K562 (cell line): ENCODE measurements around the gene ZNF146. TPM values are rescaled to one million over a fixed set of nuclear protein-coding genes. Genes with fewer than 3 reads are reported as not detected.

ENCODE experiments used
- ATAC-seq: fragments of 200-7000 bp; cut with Tn5 transposase; 3 replicates; pipeline ENCODE4 v1.9.1; 2020; ENCODE audit warnings: moderate library complexity
- BruUV-seq: library from RNA; stranded (reverse); fragments of 400-500 nt; replicated peaks from 2 replicates; lab custom pipeline; 2021; lab: Mats Ljungman, UMichigan
- CTCF ChIA-PET: fragments of 300-600 bp; formaldehyde crosslinking; extraction: SDS; loops from one replicate; lab custom pipeline; 2021; ENCODE audit warnings: low intra/inter-chr PET ratio; lab: Yijun Ruan, JAX
- POLR2A ChIA-PET: fragments of 300-600, 350-650 bp; sonication (Branson Sonifier 250); formaldehyde crosslinking; extraction: SDS; loops from one replicate; lab custom pipeline; 2021; ENCODE audit warnings: antibody characterized with exemption, inconsistent platforms; lab: Yijun Ruan, JAX
- DNase-seq, 4 experiments: peaks; one replicate each; pipeline versions ENCODE4 v3.0.0 to v3.0.0-alpha.2; 2011 to 2018; ENCODE audit warnings: low spot score in 3 of 4, mixed read lengths in 3 of 4; ENCODE audit errors: extremely low read depth in 1 of 4
- FAIRE-seq: peaks from 2 replicates; lab custom pipeline; 2011; peaks lifted over from hg19 to GRCh38; lab: Jason Lieb, UNC
- H2AFZ ChIP-seq: 2 replicates; pipeline ENCODE4 v1.6.0; 2011; ENCODE audit warnings: low read depth, low read length, control low read depth, inconsistent platforms
- H3K27ac ChIP-seq: fragments of 200-600 bp; 3 replicates; pipeline ENCODE4 v1.8.0; 2011; ENCODE audit warnings: low read depth, mild to moderate bottlenecking, control low read depth, inconsistent platforms, low read length, moderate library complexity, mixed read lengths; ENCODE audit errors: extremely low read depth
- H3K27me3 ChIP-seq, 2 experiments: fragments of 300-600 bp in 1 of 2; 2 replicates in 1 of 2; 3 replicates in 1 of 2; pipeline versions ENCODE4 v1.6.0 to v1.8.0; 2011; ENCODE audit warnings: inconsistent platforms in 2 of 2, low read length in 2 of 2, mild to moderate bottlenecking in 1 of 2, mixed read lengths in 1 of 2, moderate library complexity in 1 of 2; ENCODE audit not compliant: control insufficient read depth in 2 of 2, insufficient read depth in 2 of 2
- H3K36me3 ChIP-seq: fragments of 300-600 bp; 3 replicates; pipeline ENCODE4 v1.8.0; 2011; ENCODE audit warnings: mild to moderate bottlenecking, low read length, inconsistent platforms; ENCODE audit not compliant: control insufficient read depth, insufficient read depth
- H3K4me1 ChIP-seq, 2 experiments: fragments of 200-600 bp in 1 of 2; replicated peaks in 1 of 2; 2 replicates in 1 of 2; 3 replicates in 1 of 2; pipeline versions ENCODE4 v1.5.1 to v1.8.0; 2011; ENCODE audit warnings: inconsistent platforms in 2 of 2, low read length in 2 of 2, mild to moderate bottlenecking in 1 of 2, mixed read lengths in 1 of 2, moderate library complexity in 1 of 2; ENCODE audit not compliant: control insufficient read depth in 2 of 2, insufficient read depth in 2 of 2
- H3K4me2 ChIP-seq: 2 replicates; pipeline ENCODE4 v1.6.1; 2011; ENCODE audit warnings: low read length, control low read depth, inconsistent platforms, mixed read lengths; ENCODE audit not compliant: insufficient read depth
- H3K4me3 ChIP-seq: fragments of 200-600 bp; sonication (generic), shearing (Covaris generic); 2 replicates; pipeline ENCODE4 v1.5.1; 2016; ENCODE audit warnings: control low read depth, inconsistent platforms
- H3K79me2 ChIP-seq: fragments of 200-600 bp; 3 replicates; pipeline ENCODE4 v1.8.0; 2011; ENCODE audit warnings: low read length, inconsistent platforms; ENCODE audit not compliant: control insufficient read depth, insufficient read depth
- H3K9ac ChIP-seq, 2 experiments: 2 replicates each; pipeline versions ENCODE4 v1.6.0 to v1.6.1; 2011; ENCODE audit warnings: low read depth in 2 of 2, low read length in 2 of 2, control low read depth in 1 of 2, inconsistent platforms in 1 of 2, mild to moderate bottlenecking in 1 of 2, mixed read lengths in 1 of 2; ENCODE audit not compliant: insufficient read depth in 1 of 2
- H3K9me1 ChIP-seq: one replicate; pipeline ENCODE4 v1.6.0; 2011; ENCODE audit warnings: inconsistent platforms, mild to moderate bottlenecking, low read length, moderate library complexity; ENCODE audit not compliant: control insufficient read depth, insufficient read depth
- H3K9me3 ChIP-seq: replicated peaks from 2 replicates; pipeline ENCODE4 v1.5.1; 2011; ENCODE audit warnings: low read depth, low read length, inconsistent platforms; ENCODE audit not compliant: control insufficient read depth, insufficient read depth
- H4K20me1 ChIP-seq: replicated peaks from 2 replicates; pipeline ENCODE4 v1.6.1; 2011; ENCODE audit warnings: low read length, inconsistent platforms, mixed read lengths; ENCODE audit not compliant: control insufficient read depth, insufficient read depth
- ARID3A ChIP-seq: IDR thresholded peaks from 2 replicates; pipeline ENCODE4 v1.6.1; 2012; ENCODE audit warnings: low read depth, low read length, improper control_type of control experiment, borderline replicate concordance
- CREB3 ChIP-seq: fragments of 450-650 bp; conservative IDR thresholded peaks from 2 replicates; pipeline ENCODE4 v1.6.1; 2016; ENCODE audit warnings: missing genetic modification characterization, low read depth, mild to moderate bottlenecking, missing compliant biosample characterization, moderate library complexity
- E2F3 ChIP-seq: fragments of 250-450 bp; sonication (Bioruptor Pico); IDR thresholded peaks from 2 replicates; pipeline ENCODE4 v1.4.0; 2020; ENCODE audit warnings: mild to moderate bottlenecking
- ETV6 ChIP-seq, 3 experiments: fragments of 150-350 bp in 1 of 3; sonication (generic) in 1 of 3; formaldehyde crosslinking in 1 of 3; IDR thresholded peaks; 2 replicates each; pipeline versions ENCODE4 v1.6.1 to v1.8.0; 2014 to 2022; ENCODE audit warnings: borderline replicate concordance in 2 of 3, low read depth in 2 of 3, antibody characterized with exemption in 1 of 3, low read length in 1 of 3, mild to moderate bottlenecking in 1 of 3, missing genetic modification reagents in 1 of 3
- MYC ChIP-seq, 2 experiments: fragments of 250-450 bp in 1 of 2; sonication (Bioruptor Pico) in 1 of 2; IDR thresholded peaks; 2 replicates each; pipeline versions ENCODE4 v1.5.1 to v1.6.1; 2012 to 2021; ENCODE audit warnings: low read depth in 2 of 2, borderline replicate concordance in 1 of 2, improper control_type of control experiment in 1 of 2, low read length in 1 of 2, mild to moderate bottlenecking in 1 of 2, moderate library complexity in 1 of 2
- SNRNP70 ChIP-seq: fragments of 200-400 bp; formaldehyde crosslinking; optimal IDR thresholded peaks from 2 replicates; pipeline ENCODE3; 2017; ENCODE audit warnings: low read depth, low read length
- TFE3 ChIP-seq: fragments of 450-650 bp; formaldehyde crosslinking; IDR thresholded peaks from 2 replicates; pipeline ENCODE4 v1.4.0; 2020; ENCODE audit warnings: mild to moderate bottlenecking, mixed read lengths
- ZNF212 ChIP-seq: fragments of 450-650 bp; formaldehyde crosslinking; IDR thresholded peaks from 2 replicates; pipeline ENCODE4 v1.4.0; 2020; ENCODE audit warnings: mild to moderate bottlenecking
- ZNF274 ChIP-seq: IDR thresholded peaks from 2 replicates; pipeline ENCODE4 v1.6.1; 2011; ENCODE audit warnings: low read depth, mild to moderate bottlenecking, low read length, moderate library complexity, borderline replicate concordance
- ZNF408 ChIP-seq: fragments of 250-450 bp; sonication (Bioruptor Pico); IDR thresholded peaks from 2 replicates; pipeline ENCODE4 v1.4.0; 2020; ENCODE audit warnings: low read depth, mild to moderate bottlenecking, moderate library complexity
- ZNF449 ChIP-seq: fragments of 250-450 bp; sonication (Bioruptor Pico); IDR thresholded peaks from 2 replicates; pipeline ENCODE4 v1.8.0; 2022; ENCODE audit warnings: moderate library complexity, mild to moderate bottlenecking, inconsistent platforms
- ZNF668 ChIP-seq: fragments of 250-450 bp; sonication (Bioruptor Pico); IDR thresholded peaks from 2 replicates; pipeline ENCODE4 v1.8.0; 2022; ENCODE audit warnings: mild to moderate bottlenecking, inconsistent platforms
- ZNF707 ChIP-seq: fragments of 250-450 bp; sonication (Bioruptor Pico); conservative IDR thresholded peaks from 2 replicates; pipeline ENCODE4 v1.8.0; 2022; ENCODE audit warnings: inconsistent platforms, mild to moderate bottlenecking, moderate library complexity
- ZSCAN32 ChIP-seq: fragments of 450-650 bp; formaldehyde crosslinking; IDR thresholded peaks from 2 replicates; pipeline ENCODE4 v1.4.0; 2020; ENCODE audit warnings: mild to moderate bottlenecking, moderate library complexity
- WGBS: fragments of 100-300 bp; shearing (Covaris generic); methylation state at CpG from one replicate; pipeline ENCODE4 v1.1.6; 2016; ENCODE audit warnings: low coverage, mixed read lengths; ENCODE audit not compliant: insufficient coverage; ENCODE audit errors: missing lambda C conversion rate; 5-methylcytosine and 5-hydroxymethylcytosine counted together
- in situ Hi-C: fragments of 300-500 bp; cut with MboI; formaldehyde crosslinking; loops from 4 replicates; pipeline ENCODE4 v1.15.0; 2018; ENCODE audit warnings: inconsistent platforms, mixed read lengths
- intact Hi-C: fragments of 100-400 bp; cut with micrococcal nuclease; formaldehyde crosslinking; loops from 2 replicates; pipeline ENCODE4 v1.14.2; 2022
- polyA plus RNA-seq, 8 experiments: library from polyadenylated mRNA; depleted of rRNA in 4 of 8; stranded (reverse) in 5 of 8; unstranded in 3 of 8; fragments of >200 nt; fragmentation: Nextera tagmentation in 2 of 8; fragmentation: Illumina TruSeq in 1 of 8; extraction: Ambion mirVana in 2 of 8; extraction: Trizol in 1 of 8; gene quantifications; 2 replicates each; pipeline versions ENCODE4 v1.2.1 to v1.2.3, GENCODE V29; 2011 to 2014; ENCODE audit warnings: inconsistent platforms in 1 of 8, missing spikeins in 1 of 8
- total RNA-seq, 7 experiments: library from RNA; depleted of rRNA in 6 of 7; stranded (reverse); fragments of >200 nt in 6 of 7; fragmentation: Illumina TruSeq in 2 of 7; extraction: Trizol in 2 of 7; gene quantifications; 2 replicates each; pipeline versions ENCODE4 v1.2.1 to v1.2.3, GENCODE V29; 2011 to 2021; ENCODE audit warnings: low replicate concordance in 1 of 7

The ZNF146 gene
- total and polyA plus RNA-seq, 9 of the 15 experiments (the other 6 are each of a cell fraction or from before 2014, with no cell fraction given) = 36.2 to 195 (median 116) TPM

GRCh38 chr19:36183245-36183628 lies 31.7 kb upstream of the ZNF146 start:
- FAIRE-seq = no peak
- TF ChIP-seq TFE3 (no peak), ZNF707 (no peak), ETV6 (IDR thresholded peaks at IDR 0.05; ENCODE audit: borderline replicate concordance in 1 of 2, low read depth in 2 of 2, low read length in 1 of 2) (no peak), ETV6 (CRISPR knock-in tag; IDR thresholded peaks at IDR 0.05; ENCODE audit: borderline replicate concordance) (no peak), ARID3A (no peak), ZNF212 (CRISPR knock-in tag) (no peak), SNRNP70 (no peak), CREB3 (tag) (no peak), ZSCAN32 (CRISPR knock-in tag) (no peak), E2F3 (no peak), ZNF274 (no peak), ZNF668 (CRISPR knock-in tag) (no peak), ZNF408 (no peak), MYC (IDR thresholded peaks at IDR 0.05; ENCODE audit: low read depth, low read length) (no peak), MYC (CRISPR knock-in tag; IDR thresholded peaks at IDR 0.05; ENCODE audit: borderline replicate concordance, low read depth) (no peak), ZNF449 (no peak)

More at GRCh38 chr19:36183245-36183628, 31.7 kb upstream of the ZNF146 start:
- H3K4me2 ChIP-seq = no peak overlapping the region
- CTCF ChIA-PET = no interaction called here
- no peaks in the 10 kb centered on the region for H3K36me3 ChIP-seq
- no peak overlapping the region for H3K27ac ChIP-seq
- 57% methylated on average over 10 of the region's 10 CpGs for WGBS
- in situ Hi-C loops = no loop called here
- ATAC-seq (no peak), DNase-seq (no peak)
- POLR2A ChIA-PET = interaction anchor here (0.6 kb wide), 1 partner anchor 12 kb away, joined by 4 read pairs; no protein-coding TSS in a partner anchor
- H3K9me3 ChIP-seq = no peaks in the 10 kb centered on the region
- H3K79me2 ChIP-seq = no peaks in the 10 kb centered on the region
- H3K9ac ChIP-seq = no peak overlapping the region
- intact Hi-C loops = no loop called here
- BruUV-seq = no TSS peak
- H3K9me1 ChIP-seq = no peaks in the 10 kb centered on the region
- H4K20me1 ChIP-seq = no peaks in the 10 kb centered on the region
- H3K27me3 ChIP-seq = no peaks in the 10 kb centered on the region
- no peak overlapping the region for H2AFZ ChIP-seq
- no peak overlapping the region for H3K4me3 ChIP-seq
- no peaks in the 10 kb centered on the region; a peak in 1 of 5 replicates for H3K4me1 ChIP-seq
